Urinary bladder (tissue), 4 donors: ENCODE results near the gene SNRPE. TPM values are rescaled to one million over a fixed set of nuclear protein-coding genes. Genes with fewer than 3 reads are reported as not detected.
"Not testable (repeated sequence)": the region's sequence is repeated elsewhere in the genome, so short reads cannot be mapped to it uniquely, and the experiment has no call there.

Experiments used
- DNase-seq: peaks from one replicate; pipeline ENCODE4 v3.0.0-alpha.2; 2015; ENCODE audit errors: extremely low spot score
- H3K27ac ChIP-seq: one replicate; pipeline ENCODE4 v1.5.1; 2013; ENCODE audit warnings: low read depth, mild to moderate bottlenecking, moderate library complexity
- H3K36me3 ChIP-seq: one replicate; pipeline ENCODE4 v1.6.1; 2013; ENCODE audit warnings: mild to moderate bottlenecking, moderate library complexity; ENCODE audit not compliant: insufficient read depth
- H3K4me1 ChIP-seq: one replicate; pipeline ENCODE4 v1.6.1; 2013; ENCODE audit warnings: mild to moderate bottlenecking, moderate library complexity; ENCODE audit not compliant: insufficient read depth
- H3K4me3 ChIP-seq: one replicate; pipeline ENCODE4 v1.5.1; 2013; ENCODE audit warnings: low read depth, low read length
- whole genome bisulfite sequencing: extraction: QIAGEN DNeasy Blood & Tissue Kit; methylation state at CpG from one replicate; pipeline ENCODE4 v1.1.7; 2013; 5-methylcytosine and 5-hydroxymethylcytosine counted together
- polyA plus RNA-seq: library from polyadenylated mRNA; stranded (reverse); fragments of 200-250 nt; gene quantifications from one replicate; pipeline ENCODE4 v1.2.3, GENCODE V29; 2013
- total RNA-seq: library from RNA; depleted of rRNA; stranded (reverse); fragments of >200 nt; gene quantifications from one replicate; pipeline ENCODE4 v1.2.3, GENCODE V29; 2014
- donor health status: healthy with polysubstance abuse.
- donor health status: healthy.

Gene SNRPE
- total RNA-seq = 93.7 TPM
- polyA plus RNA-seq = 90.4 TPM

GRCh38 chr1:203861379-203862184 is at the start of gene SNRPE:
Gene SNRPE, plus strand, starts transcription at chr1:203861599. Its CDS starts 61 bp downstream, at chr1:203861660.
- DNase-seq = peak; percentile 94
- Histone ChIP-seq H3K27ac (peak within 1 kb of the TSS; percentile 69), H3K4me3 (peak within 1 kb of the TSS; percentile 90), H3K36me3 (peaks cover 1% of the 10 kb centered on the region), H3K4me1 (no peaks in the 10 kb centered on the region)
- WGBS = under 1% methylated on average over 48 of the region's 48 CpGs

DNA sequence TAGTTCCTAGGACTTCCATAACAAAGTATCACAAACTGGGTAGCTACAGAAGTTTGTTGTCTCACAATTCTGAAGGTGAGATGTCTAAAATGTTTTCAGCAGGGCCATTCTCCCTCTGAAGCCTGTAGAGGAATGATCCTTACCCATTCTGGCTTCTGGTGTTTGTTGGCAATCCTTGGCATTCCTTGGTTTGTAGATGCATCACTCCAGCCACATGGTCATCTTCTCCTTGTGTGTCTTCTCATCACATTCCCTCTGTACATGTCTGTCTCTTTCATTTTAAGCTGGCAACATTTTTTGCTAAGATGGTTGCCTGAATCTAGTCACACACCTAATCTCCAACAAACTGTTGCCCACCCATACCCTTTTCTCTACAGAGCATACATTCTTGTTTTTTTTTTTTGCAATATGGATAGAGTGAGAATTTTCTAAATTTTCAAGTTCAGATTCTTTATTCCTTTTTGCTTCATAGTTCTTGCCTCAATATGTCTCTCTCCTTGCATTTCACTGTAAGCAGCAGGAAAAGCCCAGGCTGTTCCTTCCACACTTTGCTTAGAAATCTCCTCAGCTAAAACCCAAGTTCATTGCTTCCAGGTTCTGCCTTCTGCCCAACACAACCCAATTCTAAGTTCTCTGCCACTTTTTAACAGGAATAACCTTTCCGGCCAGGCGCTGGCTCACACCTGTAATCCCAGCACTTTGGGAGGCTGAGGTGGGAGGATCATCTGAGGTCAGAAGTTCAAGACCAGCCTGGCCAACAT is 47.6 kb upstream of the SNRPE start:
- Histone ChIP-seq H3K36me3 (peaks cover 9% of the 10 kb centered on the region), H3K27ac (no peak overlapping the region), H3K4me3 (no peak overlapping the region), H3K4me1 (no peaks in the 10 kb centered on the region)
- DNase-seq = no peak
- WGBS = 97% methylated on average over 2 of the region's 2 CpGs

DNA sequence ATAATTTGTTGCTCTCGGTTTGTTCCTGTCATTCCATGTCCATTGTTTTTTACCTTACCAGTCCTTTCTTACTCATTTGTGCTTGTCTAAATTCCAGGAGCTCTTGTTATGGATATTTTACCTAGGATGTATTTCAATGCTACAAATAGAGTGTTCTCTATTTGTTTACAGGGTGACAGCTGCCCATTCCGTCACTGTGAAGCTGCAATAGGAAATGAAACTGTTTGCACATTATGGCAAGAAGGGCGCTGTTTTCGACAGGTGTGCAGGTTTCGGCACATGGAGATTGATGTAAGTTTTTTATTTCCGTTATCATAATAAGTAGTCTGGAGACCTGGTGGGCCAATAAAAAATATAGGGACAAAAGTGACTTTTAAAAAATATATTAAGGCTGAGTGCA is 43.0 kb upstream of the SNRPE start:
- no peak for DNase-seq
- no peak overlapping the region for H3K4me3 ChIP-seq
- WGBS = 88% methylated on average over 6 of the region's 6 CpGs
- H3K36me3 ChIP-seq = peaks cover 14% of the 10 kb centered on the region
- no peaks in the 10 kb centered on the region for H3K4me1 ChIP-seq
- no peak overlapping the region for H3K27ac ChIP-seq

DNA sequence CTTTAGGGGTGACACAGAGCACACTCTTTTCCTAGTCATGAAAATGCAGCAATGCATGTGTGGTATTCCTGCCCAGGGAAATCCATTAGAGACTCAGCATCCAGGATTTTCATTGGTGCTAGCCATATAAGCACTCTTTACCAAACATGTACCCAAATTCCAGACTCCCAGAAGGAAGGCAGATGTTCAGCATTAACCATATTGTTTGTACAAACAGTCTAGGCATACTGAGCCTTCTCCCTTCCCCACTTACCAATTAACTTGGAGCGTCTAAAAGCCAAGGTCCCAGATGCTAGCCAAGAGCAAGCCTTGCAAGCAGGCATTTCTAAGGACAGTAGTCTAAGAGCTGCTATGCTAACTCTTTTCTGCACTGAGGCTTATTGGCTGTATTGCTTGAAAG is 38.1 kb upstream of the SNRPE start:
- peaks cover 13% of the 10 kb centered on the region for H3K36me3 ChIP-seq
- 63% methylated on average over 1 of the region's 1 CpG for WGBS
- H3K27ac ChIP-seq = no peak overlapping the region
- H3K4me1 ChIP-seq = no peaks in the 10 kb centered on the region
- H3K4me3 ChIP-seq = no peak overlapping the region
- no peak for DNase-seq

DNA sequence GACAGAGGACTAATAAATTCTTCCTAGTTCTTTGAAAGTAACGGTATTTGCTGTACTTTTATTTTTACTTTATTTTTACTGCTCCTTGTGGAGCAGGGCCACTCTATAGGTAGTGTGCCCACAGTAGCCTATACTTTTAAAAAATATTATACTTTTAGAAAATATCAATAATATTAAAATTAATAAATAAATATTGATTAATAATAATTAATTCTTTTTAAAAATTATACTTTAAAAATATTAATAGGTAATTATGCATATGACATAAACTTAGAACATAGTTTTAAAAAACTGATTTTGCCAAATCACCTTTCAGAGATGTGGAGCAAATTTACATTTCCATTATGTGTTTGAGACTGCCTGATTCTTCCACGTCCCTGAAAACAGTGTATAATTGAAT is 35.2 kb upstream of the SNRPE start:
- H3K4me3 ChIP-seq = no peak overlapping the region
- 91% methylated on average over 2 of the region's 2 CpGs for WGBS
- H3K27ac ChIP-seq = no peak overlapping the region
- H3K4me1 ChIP-seq = no peaks in the 10 kb centered on the region
- H3K36me3 ChIP-seq = peaks cover 5% of the 10 kb centered on the region
- DNase-seq = no peak

DNA sequence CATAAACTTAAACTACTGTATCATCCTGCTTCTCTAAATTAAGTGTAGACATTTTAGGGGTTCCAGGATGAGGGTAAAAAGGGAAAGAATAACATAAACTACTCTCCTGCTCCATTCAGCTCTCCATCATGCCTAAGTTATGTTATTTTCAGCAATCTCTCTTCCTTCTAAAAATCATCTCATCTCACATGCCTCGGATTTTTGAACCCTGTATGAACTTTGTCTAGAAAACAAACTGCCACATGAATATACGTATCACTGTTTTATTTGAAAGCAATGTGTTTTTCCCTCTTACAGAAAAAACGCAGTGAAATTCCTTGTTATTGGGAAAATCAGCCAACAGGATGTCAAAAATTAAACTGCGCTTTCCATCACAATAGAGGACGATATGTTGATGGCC is 33.4 kb upstream of the SNRPE start:
- DNase-seq = no peak
- H3K27ac ChIP-seq = no peak overlapping the region
- WGBS = 76% methylated on average over 5 of the region's 5 CpGs
- no peaks in the 10 kb centered on the region for H3K4me1 ChIP-seq
- peaks cover 3% of the 10 kb centered on the region for H3K36me3 ChIP-seq
- H3K4me3 ChIP-seq = no peak overlapping the region

GRCh38 chr1:203828503-203828902 is 32.9 kb upstream of the SNRPE start:
- H3K4me1 ChIP-seq = no peaks in the 10 kb centered on the region

DNA sequence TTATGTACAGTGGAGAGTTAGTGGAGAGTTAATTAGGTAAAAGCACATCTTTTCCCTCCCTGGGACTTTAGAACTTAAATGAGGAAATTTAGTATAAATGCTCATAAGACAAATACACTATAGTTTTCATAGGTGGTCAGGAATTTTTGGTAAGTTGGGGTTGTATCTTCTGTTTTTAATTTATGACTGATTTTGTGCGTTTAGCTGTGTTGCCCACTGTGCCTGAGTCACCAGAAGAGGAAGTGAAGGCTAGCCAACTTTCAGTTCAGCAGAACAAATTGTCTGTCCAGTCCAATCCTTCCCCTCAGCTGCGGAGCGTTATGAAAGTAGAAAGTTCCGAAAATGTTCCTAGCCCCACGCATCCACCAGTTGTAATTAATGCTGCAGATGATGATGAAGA is 32.2 kb upstream of the SNRPE start:
- not testable (repeated sequence) for H3K4me3 ChIP-seq, H3K27ac ChIP-seq, DNase-seq, H3K36me3 ChIP-seq, H3K4me1 ChIP-seq
- WGBS = 77% methylated on average over 5 of the region's 5 CpGs

More at GRCh38 chr1:203828503-203828902, 32.9 kb upstream of the SNRPE start:
- no peak overlapping the region for H3K27ac ChIP-seq
- no peak for DNase-seq
- H3K36me3 ChIP-seq = peaks cover 3% of the 10 kb centered on the region
- 23% methylated on average over 1 of the region's 1 CpG for WGBS
- no peak overlapping the region for H3K4me3 ChIP-seq

DNA sequence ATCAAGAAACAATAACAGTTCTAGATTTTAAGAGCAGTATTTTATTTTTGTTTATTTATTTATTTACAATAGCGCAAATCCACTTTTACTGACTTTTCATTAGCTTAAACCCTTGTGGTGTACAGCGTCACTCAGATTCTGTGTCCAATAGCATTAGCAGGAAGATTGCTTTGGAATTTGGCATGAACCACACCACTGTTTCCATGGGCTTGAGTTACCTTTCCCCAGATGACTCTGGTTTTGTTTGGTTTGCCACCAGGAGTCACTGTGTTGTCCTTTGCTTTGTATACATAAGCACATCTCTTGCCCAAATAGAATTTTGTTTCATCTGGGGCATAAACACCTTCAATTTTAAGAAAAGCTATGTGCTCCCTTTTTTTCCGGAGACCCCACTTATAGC is 25.9 kb upstream of the SNRPE start:
- H3K4me1 ChIP-seq = no peaks in the 10 kb centered on the region
- H3K27ac ChIP-seq = no peak overlapping the region
- no peak for DNase-seq
- H3K36me3 ChIP-seq = peaks cover 12% of the 10 kb centered on the region
- no peak overlapping the region for H3K4me3 ChIP-seq
- WGBS = 100% methylated on average over 3 of the region's 3 CpGs

- Histone ChIP-seq H3K4me3 (no peak overlapping the region), H3K4me1 (no peaks in the 10 kb centered on the region), H3K27ac (no peak overlapping the region), H3K36me3 (peaks cover 10% of the 10 kb centered on the region)
- no peak for DNase-seq
- 37% methylated on average over 5 of the region's 5 CpGs for WGBS
These were observed 22.3 kb upstream of the SNRPE start for GRCh38 chr1:203839081-203839480.

GRCh38 chr1:203840208-203840808 is 21.1 kb upstream of the SNRPE start:
- Histone ChIP-seq H3K27ac (no peak overlapping the region), H3K4me3 (no peak overlapping the region), H3K4me1 (no peaks in the 10 kb centered on the region), H3K36me3 (peaks cover 10% of the 10 kb centered on the region)
- 95% methylated on average over 4 of the region's 4 CpGs for WGBS
- no peak for DNase-seq

DNA sequence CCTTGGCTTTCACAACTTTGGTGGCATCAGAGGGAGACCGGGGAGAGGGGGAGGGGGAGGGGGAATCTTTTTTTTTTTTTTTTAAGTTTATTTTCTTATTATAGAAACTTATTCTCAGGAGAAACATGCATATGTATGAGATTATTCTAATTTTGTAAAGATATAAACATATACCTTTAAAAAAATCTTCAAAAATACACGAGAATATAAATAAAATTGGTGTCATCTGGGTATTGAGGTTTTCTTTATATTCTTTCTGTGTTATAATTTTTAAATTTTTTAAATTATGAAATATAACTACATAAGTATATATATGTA is 18.9 kb upstream of the SNRPE start:
- Histone ChIP-seq H3K36me3 (peaks cover 9% of the 10 kb centered on the region), H3K4me1 (no peaks in the 10 kb centered on the region), H3K4me3 (no peak overlapping the region), H3K27ac (no peak overlapping the region)
- 81% methylated on average over 2 of the region's 2 CpGs for WGBS
- no peak for DNase-seq

- no peak for DNase-seq
- Histone ChIP-seq H3K27ac (no peak overlapping the region), H3K4me3 (no peak overlapping the region), H3K36me3 (peaks cover 7% of the 10 kb centered on the region), H3K4me1 (no peaks in the 10 kb centered on the region)
- 83% methylated on average over 1 of the region's 1 CpG for WGBS
These were observed 18.0 kb upstream of the SNRPE start for GRCh38 chr1:203843435-203843834.

GRCh38 chr1:203853112-203853511 is 8.3 kb upstream of the SNRPE start:
- H3K4me1 ChIP-seq, H3K27ac ChIP-seq, H3K4me3 ChIP-seq, DNase-seq, H3K36me3 ChIP-seq: not testable (repeated sequence)
